Fibroblast of skin of abdomen (primary cell): Measurements from ENCODE around the gene CPS1.
A peak's percentile ranks its signal among the peaks of the same experiment; 100 is the strongest.

Source experiments
- DNase-seq: peaks from one replicate; pipeline ENCODE4 v3.0.0-alpha.2; 2013

CPS1 gene

DNA sequence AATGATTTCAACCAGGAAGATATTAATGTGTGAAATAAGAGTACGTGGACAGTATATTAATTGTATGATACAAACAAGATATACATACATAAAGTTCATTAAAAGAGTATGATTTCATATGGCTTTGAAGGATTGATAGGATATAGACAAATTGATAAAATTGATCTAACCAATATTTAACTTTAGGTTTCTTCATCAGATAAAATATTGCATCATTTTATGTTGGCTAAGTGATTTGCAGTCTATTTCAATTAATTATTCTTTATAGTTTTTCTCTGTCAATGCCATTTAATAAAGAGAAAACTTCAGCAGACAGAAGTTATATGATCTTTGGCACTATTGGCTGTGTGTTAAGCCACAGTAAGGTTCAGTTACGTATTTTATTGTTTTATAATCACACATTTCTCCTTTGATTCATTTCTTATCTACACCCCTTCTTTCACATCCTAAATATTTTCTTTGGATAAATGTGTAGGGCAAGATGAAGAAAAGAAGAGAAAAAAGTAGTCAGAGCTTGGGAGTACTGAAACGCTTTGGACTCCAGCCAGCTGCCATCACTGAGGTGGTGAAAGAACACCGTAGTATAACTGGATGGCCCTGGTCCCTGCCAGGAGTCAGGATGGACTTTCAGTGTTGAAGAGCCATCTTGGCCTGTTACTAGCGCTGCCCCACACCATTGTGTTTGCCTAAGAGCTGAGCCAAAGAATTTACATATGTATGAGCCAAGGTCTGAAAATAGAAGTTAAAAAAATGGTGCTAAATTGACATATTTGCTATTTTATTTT is 9.8 kb upstream of the CPS1 start:
- DNase-seq = no peak

- DNase-seq = no peak
These were observed 8.4 kb upstream of the CPS1 start for GRCh38 chr2:210548031-210548430.

DNA sequence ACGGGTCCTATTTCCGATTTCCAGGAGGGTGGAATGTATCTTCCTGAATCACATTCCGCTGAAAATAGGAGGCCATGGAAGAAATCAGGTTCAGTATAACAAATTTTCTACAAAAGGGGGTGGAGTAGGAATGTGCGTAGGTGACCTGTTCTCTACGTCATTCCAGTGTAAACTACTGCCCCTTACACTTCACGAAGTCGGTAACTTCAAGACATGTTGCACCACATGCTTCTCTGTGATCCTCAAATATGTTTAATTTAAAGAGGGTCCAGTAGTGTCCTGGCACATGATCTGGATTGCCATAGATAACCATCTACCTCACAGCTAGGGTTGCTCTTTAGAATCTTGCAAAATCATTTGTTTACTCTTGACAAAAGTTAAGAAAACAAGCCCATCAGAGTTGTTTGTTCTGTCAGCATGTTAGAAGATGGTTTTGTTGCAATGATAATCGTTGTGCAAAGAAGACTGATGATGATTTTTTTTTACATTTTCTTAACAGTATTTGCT is 7.5 kb upstream of the CPS1 start:
- DNase-seq = no peak

DNA sequence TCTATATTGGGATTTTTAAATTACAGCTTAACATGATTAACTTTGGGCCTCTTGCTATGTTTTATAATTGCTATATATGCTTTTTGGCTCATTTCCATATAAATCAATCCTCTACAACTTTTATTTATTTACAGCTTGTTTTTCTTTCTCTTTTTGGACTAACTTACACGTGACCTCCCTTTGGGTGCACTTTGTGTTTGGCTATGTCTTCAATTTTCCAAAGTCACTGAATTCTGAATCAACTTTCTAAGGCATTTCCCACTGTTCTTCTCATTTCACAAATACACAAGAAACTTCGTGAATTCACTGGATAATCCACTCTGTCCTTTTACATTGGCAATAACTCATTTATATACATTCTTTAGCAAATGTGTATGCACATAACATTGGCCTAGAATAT is 5.4 kb upstream of the CPS1 start:
- DNase-seq = no peak

DNA sequence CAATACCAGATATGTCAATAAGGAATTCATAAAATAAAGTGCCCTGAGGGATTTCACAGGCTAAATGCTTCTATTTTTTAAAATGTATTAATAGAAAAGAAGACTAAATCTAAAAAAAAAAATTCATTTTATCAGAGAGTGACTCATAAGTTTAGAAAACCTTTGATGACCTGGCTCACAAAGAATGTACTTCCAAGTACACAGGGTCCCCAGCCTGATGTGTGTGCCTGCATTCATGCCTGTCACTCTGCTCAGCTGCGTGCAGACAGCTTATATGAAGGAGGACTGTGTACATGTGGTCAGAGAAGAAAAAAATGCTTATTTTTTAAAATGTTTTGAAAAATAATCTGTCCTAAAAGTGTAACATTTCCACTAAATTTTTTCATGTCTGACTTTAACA is 3.0 kb upstream of the CPS1 start:
- DNase-seq = no peak

DNA sequence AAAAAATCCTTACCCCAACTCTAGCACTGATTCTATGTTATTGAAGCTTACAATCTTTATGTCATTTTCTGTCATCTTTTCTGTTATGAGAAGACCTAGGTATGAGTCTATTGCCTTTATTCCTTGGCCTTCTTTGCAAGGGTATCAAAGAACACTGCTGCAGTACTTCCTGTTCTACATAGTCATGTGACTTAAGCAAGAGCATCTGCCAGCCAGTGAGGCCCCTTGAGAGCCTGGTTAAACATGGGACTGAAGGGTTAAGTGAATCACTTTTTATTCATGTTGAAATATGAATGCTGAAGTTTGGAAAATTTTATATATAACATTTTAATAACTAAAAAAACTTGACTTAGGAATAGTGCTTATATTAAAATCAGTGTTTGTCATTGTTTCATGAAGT is 844 bp upstream of the CPS1 start:
- no peak for DNase-seq

DNA sequence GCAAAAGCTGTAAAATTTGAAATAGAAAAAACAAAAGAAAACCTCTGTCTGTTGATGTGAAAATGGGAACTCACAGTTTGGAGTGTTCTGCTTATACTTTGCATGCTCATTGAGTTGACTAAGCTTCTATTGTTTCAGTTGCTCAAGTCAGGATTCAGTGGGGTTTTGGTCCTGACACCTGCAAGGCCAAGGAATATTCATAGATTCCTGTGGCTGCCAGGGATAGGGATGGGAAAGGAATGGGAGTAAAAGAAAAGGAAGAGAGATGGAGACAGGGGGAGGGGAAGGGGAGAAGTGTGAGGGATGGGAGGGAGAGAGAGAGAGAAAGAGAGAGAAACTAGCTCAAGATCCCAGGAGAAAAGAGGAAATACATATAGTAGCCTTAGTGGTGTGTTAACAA is 1.3 kb downstream of the CPS1 start:
- DNase-seq = no peak

GRCh38 chr2:210558708-210559107 is 2.3 kb downstream of the CPS1 start:
- DNase-seq = peak; percentile 2

DNA sequence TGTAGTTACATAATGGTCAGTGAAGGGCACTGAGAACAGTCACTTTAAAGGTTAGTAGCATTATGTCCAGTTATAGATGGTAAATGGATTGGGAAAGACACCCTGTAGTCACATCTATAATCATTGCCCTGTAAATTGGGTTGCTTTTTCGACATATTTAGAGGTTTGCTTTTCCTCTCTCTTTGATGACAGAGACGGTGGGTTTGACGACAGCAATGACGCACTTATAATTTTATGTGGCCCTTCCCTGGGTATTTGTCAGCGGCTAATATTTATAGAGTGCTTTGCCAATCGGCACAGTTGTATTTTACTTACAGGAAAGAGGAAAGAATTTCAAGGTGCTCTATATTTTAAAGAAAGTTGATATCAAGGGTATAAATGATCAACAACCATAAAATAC is 2.8 kb downstream of the CPS1 start:
- no peak for DNase-seq

GRCh38 chr2:210561475-210561874 is 5.1 kb downstream of the CPS1 start:
- no peak for DNase-seq

- no peak for DNase-seq
These were observed 5.7 kb downstream of the CPS1 start for GRCh38 chr2:210562091-210562490.

- no peak for DNase-seq
These were observed 6.2 kb downstream of the CPS1 start for GRCh38 chr2:210562502-210563080.

DNA sequence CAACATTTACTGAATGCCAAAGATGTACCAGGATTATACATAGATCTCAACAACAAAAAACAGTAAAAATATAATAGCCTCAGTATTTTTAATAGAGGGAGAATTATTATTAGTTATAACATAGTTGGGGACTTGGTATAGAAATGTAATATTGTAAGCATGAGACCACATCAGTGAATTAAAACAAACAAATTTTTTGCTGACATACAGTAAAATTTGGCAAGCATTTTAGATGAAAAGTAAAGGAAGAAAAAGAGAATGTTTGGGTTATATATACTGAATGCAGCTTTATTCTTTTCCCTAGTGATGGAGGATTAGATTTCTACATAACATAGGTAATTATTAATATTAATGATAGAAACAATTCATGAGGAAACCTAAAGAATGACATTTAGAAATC is 10.9 kb downstream of the CPS1 start:
- DNase-seq = no peak

GRCh38 chr2:210568108-210568507 is 11.7 kb downstream of the CPS1 start:
- no peak for DNase-seq

- DNase-seq = peak; percentile 50
These were observed 21.1 kb downstream of the CPS1 start for GRCh38 chr2:210577263-210578071.

DNA sequence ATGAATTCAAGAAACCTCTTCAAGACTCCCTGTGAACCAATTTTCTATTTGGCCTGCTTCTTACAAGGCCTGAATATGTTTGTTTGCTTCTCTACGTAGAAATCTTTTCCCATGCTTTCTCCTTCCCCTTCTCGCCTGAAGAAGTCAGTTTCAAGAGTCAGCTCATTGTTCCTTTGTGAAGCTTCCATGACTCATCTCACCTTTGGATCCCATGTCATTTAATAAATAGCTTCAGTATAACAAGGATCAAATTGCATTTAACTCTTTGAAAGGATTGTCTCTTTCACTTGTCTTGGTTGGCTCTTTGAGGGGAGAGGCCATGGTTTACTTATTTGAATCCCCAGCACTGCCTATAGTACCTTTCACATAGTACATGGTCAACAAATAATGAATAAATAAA is 28.4 kb downstream of the CPS1 start:
- no peak for DNase-seq

GRCh38 chr2:210586381-210586780 is 30.0 kb downstream of the CPS1 start:
- peak; percentile 16 for DNase-seq

DNA sequence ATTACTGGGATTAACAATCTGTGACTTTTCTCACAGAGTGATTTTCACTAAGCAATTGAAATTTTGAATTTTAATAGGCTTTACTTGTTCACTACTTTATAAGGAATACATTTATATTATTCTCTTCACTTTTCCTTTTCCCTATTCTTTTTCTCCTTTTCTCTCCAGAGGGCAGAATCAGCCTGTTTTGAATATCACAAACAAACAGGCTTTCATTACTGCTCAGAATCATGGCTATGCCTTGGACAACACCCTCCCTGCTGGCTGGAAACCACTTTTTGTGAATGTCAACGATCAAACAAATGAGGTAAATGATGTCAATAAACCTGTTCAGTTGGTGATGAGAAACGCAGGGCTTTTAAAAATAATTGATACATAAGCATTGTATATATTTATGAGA is 35.3 kb downstream of the CPS1 start:
- no peak for DNase-seq

DNA sequence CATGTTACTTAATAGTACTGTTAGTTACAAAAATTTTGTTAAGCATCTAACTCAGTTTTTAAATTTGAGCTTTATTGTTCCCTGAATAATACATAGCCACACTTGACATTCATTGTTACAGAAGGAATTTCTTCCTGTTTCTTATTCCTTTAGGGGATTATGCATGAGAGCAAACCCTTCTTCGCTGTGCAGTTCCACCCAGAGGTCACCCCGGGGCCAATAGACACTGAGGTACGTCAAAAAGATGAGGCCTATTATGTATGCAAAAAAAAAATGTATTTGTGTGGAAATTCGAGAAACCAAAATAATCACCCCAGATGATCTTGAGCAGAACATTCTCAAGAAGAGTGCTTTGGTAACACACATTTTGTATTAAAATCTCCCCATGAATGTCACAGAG is 36.3 kb downstream of the CPS1 start:
- DNase-seq = no peak

DNA sequence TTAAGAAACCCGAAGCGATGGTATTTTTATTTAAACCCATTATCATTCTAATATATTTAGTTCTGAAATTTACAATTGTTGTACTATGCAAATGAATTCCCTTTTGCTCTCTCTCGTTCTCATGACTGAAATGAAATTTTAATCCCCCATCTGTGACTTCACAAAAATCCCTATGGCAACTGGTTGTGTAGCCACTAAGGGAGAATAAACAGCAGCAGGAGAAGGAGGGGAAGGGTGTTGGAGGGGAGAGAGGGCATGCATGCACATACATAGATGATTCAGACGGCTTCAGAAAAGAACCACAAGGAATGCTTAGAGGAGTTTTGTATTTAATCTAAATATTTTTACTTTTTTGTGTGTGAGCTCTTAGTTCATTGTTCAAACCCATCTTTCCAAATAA is 36.8 kb downstream of the CPS1 start:
- DNase-seq = peak; percentile 14

DNA sequence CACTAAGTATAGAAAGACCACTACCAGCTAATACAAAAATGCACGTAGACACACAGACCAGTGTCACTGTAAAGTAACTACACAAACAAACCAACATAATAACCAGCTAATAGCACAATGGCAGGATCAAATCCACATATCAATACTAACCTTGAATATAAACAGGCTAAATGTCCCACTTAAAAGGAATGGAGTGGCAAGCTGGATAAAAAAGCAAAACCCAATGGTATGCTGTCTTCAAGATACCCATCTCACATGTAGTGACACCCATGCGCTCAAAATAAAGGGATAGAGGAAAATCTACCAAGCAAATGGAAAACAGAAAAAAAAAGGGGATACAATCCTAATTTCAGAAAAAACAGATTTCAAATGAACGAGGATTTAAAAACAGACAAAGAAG is 41.8 kb downstream of the CPS1 start:
- DNase-seq = no peak

- DNase-seq = no peak
These were observed 43.1 kb downstream of the CPS1 start for GRCh38 chr2:210599476-210599875.

DNA sequence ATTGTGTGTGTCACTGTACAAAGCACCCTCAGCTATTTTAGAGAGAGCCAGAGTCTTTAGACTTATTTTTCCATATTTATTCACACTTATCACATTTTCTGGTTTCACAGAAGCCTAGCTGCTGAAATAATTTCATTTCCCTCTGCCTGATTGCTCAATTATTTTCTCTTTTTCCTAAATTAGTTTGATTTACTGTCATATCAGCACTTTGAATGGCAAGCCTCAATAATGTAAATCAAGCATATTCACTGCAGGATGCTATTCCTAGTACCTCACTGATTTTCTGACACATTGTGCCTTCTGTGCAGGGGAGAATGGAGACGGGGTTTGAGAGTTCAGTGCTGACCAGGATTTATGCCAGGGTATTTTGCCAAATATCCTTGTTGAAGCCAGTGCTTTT is 48.3 kb downstream of the CPS1 start:
- no peak for DNase-seq

DNA sequence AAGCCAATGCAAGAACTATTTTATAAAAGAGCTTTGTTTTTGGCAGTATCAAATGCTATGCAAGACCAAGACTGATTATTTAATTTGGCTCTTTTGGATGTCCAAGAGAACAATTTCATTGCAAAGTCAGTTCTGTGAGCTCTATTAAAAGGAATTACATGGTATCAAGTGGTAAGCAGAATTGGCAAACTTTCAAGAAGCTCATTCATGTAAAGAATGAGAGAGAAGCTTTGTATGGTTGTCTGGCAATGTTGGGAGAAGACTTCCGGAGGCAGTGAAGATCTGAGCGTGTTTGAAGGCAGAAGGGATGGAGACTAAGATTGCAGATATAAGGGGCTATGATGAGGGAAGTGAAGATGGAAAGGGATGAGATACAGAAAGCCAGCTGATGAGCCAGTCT is 49.6 kb downstream of the CPS1 start:
- DNase-seq = no peak
